Common myeloid progenitor, CD34-positive (primary cell): Measurements from ENCODE around the gene IQGAP3.
A peak's percentile ranks its signal among the peaks of the same experiment; 100 is the strongest.

Experiments
- CTCF ChIA-PET: fragments of 350-600 bp; sonication (Branson Sonifier 250); formaldehyde crosslinking; loops from one replicate; lab custom pipeline; 2021; ENCODE audit warnings: antibody characterized with exemption; lab: Charles Lee
- POLR2A ChIA-PET: fragments of 350-600 bp; sonication (Branson Sonifier 250); formaldehyde crosslinking; loops from one replicate; lab custom pipeline; 2021; ENCODE audit warnings: antibody characterized with exemption; lab: Charles Lee
- DNase-seq, 3 donors: peaks; one replicate each; pipeline versions ENCODE4 v3.0.0 to v3.0.0-alpha.2; 2013
- H3K27ac ChIP-seq, 2 experiments: 1 replicate in 1 of 2; 2 replicates in 1 of 2; pipeline ENCODE4 v1.7.0; 2013; ENCODE audit warnings: inconsistent platforms in 2 of 2, low read length in 2 of 2, mild to moderate bottlenecking in 2 of 2, low read depth in 1 of 2, moderate library complexity in 1 of 2; ENCODE audit not compliant: severe bottlenecking in 2 of 2, insufficient read depth in 1 of 2, poor library complexity in 1 of 2
- H3K27me3 ChIP-seq, 5 experiments: replicated peaks in 2 of 5; 1 replicate in 3 of 5; 2 replicates in 2 of 5; pipeline versions ENCODE4 v1.6.1 to v1.7.0; 2013; ENCODE audit warnings: low read length in 4 of 5, mild to moderate bottlenecking in 2 of 5, moderate library complexity in 2 of 5, inconsistent platforms in 1 of 5; ENCODE audit not compliant: insufficient read depth in 5 of 5, control insufficient read depth in 4 of 5
- H3K36me3 ChIP-seq, 4 experiments: 1 replicate in 2 of 4; 2 replicates in 2 of 4; pipeline versions ENCODE4 v1.6.1 to v1.7.0; 2013; ENCODE audit warnings: low read length in 3 of 4, control low read depth in 1 of 4, mild to moderate bottlenecking in 1 of 4; ENCODE audit not compliant: control insufficient read depth in 4 of 4, insufficient read depth in 4 of 4
- H3K4me1 ChIP-seq, 4 experiments: 1 replicate in 3 of 4; 2 replicates in 1 of 4; pipeline versions ENCODE4 v1.6.1 to v1.7.1; 2013; ENCODE audit warnings: low read length in 3 of 4, mild to moderate bottlenecking in 3 of 4, control low read depth in 1 of 4, inconsistent platforms in 1 of 4, moderate library complexity in 1 of 4; ENCODE audit not compliant: control insufficient read depth in 4 of 4, insufficient read depth in 4 of 4; ENCODE audit errors: control extremely low read depth in 1 of 4
- H3K4me3 ChIP-seq, 7 experiments: 1 replicate in 4 of 7; 2 replicates in 3 of 7; pipeline versions ENCODE4 v1.5.1 to v1.7.0; 2013; ENCODE audit warnings: mild to moderate bottlenecking in 7 of 7, low read length in 6 of 7, moderate library complexity in 6 of 7, inconsistent platforms in 2 of 7, low read depth in 2 of 7, control low read depth in 1 of 7; ENCODE audit not compliant: insufficient read depth in 4 of 7, control insufficient read depth in 1 of 7; ENCODE audit errors: extremely low read depth in 1 of 7
- H3K9me3 ChIP-seq, 5 experiments: 1 replicate in 4 of 5; 2 replicates in 1 of 5; pipeline versions ENCODE4 v1.6.1 to v1.7.1; 2013; ENCODE audit warnings: low read length in 4 of 5, mild to moderate bottlenecking in 2 of 5, inconsistent platforms in 1 of 5, low read depth in 1 of 5, moderate library complexity in 1 of 5; ENCODE audit not compliant: control insufficient read depth in 4 of 5, insufficient read depth in 2 of 5; ENCODE audit errors: control extremely low read depth in 1 of 5
- WGBS: methylation state at CpG from one replicate; pipeline ENCODE4 v1.1.5; 2013; ENCODE audit not compliant: insufficient coverage; 5-methylcytosine and 5-hydroxymethylcytosine counted together

IQGAP3 gene

DNA sequence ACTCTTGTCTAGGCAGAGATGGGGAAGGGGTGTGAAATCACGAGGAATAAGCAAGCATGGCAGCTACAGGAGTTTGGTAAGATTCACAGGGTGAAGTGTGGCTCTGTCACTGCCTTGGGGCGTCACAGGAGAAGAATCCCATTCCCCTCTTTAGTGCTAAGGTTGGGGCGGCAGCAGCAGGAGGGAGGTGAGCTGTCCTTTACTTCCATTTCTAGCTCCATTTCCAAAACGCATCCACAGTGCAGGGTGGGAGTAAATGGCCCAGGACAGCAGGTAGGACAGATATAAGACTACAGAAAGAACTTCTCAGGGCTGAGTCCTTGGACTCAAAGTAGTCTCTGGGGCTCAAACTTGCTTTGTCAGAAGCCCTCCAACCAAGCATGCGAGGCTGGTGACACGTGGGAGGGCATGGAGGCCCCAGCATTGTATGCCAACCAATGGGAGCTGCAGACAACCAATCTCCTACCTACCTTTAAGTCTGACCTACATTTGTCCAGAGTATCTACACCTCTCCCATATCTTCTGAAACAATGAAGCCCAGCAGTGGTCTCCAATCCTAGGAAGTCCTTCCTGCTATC lies 80.3 kb downstream of the IQGAP3 start:
- CTCF ChIA-PET, result interaction anchor here (0.8 to 11.7 kb wide), 9 partner anchors 9 to 117 kb away, joined by 3 to 114 read pairs (median 4); partner anchors contain the start of gene MEF2D

DNA sequence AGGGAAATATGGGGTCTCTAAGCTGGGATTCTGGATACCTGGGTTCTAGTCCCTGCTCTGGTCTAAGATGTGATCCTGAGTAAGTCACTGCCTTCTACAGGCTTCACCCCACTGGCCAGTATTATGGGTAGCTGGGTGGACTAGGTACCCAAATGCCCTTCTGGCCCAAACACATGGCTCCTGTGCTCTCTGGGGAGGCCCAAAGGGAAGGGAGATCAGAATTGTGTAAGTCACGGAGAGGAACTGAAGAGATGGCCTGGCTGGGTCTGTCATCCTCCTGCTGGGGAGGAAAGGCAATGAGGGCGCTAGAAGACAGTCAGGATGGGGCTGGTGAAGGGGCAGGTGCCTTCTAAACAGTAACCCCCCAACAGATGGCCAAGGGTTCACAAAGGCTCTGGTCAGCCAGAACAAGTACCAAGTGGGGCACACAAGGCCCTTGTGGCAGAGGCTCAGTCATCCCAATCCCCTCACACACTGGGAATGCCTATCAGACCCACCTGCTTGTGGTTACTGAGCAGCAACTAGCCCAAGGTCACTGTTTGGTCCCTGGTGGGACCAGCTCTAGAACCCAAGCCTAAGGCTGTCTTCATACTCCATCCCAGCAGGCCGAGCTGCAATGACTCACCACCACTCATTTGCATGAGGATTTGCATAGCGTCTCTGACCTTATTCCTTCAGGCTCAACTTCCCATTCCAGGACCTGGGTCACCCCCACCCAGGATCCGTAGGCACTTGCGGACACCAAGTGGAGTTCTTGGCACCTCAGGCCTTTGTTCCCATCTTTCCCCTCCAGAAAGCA lies 81.0 kb downstream of the IQGAP3 start:
- Histone ChIP-seq H3K4me1 (peaks cover 20 to 90% (median 86%) of the 10 kb centered on the region in 4 experiments), H3K27me3 (no peaks in the 10 kb centered on the region), H3K27ac (peak overlapping the region; percentile 18 to 69), H3K9me3 (no peaks in the 10 kb centered on the region), H3K36me3 (peaks cover 5 to 41% (median 16%) of the 10 kb centered on the region in 4 experiments), H3K4me3 (peak overlapping the region in 4 of 7 experiments; percentile 9 to 50 (median 29))
- 85% methylated on average over 6 of the region's 6 CpGs for WGBS
- POLR2A ChIA-PET, result interaction anchor here (0.7 to 3.0 kb wide), 3 partner anchors 10 to 325 kb away, joined by 3 to 13 read pairs (median 4); partner anchors contain the start of genes MEF2D and SH2D2A
- no peak for DNase-seq
- CTCF ChIA-PET, result interaction anchor here (0.8 to 11.7 kb wide), 13 partner anchors 10 to 121 kb away, joined by 3 to 114 read pairs (median 4); partner anchors contain the start of gene MEF2D

More for the DNA sequence above, 80.3 kb downstream of the IQGAP3 start:
- DNase-seq, result no peak
- no peaks in the 10 kb centered on the region for H3K9me3 ChIP-seq
- WGBS, result 72% methylated on average over 4 of the region's 6 CpGs
- H3K27ac ChIP-seq, result peak overlapping the region; percentile 18 to 69
- POLR2A ChIA-PET, result interaction anchor here (0.7 to 3.0 kb wide), 3 partner anchors 9 to 324 kb away, joined by 3 to 13 read pairs (median 4); partner anchors contain the start of genes MEF2D and SH2D2A
- no peaks in the 10 kb centered on the region for H3K27me3 ChIP-seq
- peaks cover 18 to 96% (median 93%) of the 10 kb centered on the region in 4 experiments for H3K4me1 ChIP-seq
- H3K36me3 ChIP-seq, result peaks cover 5 to 44% (median 16%) of the 10 kb centered on the region in 4 experiments
- peak overlapping the region in 3 of 7 experiments; percentile 9 to 60 (median 20) for H3K4me3 ChIP-seq

DNA sequence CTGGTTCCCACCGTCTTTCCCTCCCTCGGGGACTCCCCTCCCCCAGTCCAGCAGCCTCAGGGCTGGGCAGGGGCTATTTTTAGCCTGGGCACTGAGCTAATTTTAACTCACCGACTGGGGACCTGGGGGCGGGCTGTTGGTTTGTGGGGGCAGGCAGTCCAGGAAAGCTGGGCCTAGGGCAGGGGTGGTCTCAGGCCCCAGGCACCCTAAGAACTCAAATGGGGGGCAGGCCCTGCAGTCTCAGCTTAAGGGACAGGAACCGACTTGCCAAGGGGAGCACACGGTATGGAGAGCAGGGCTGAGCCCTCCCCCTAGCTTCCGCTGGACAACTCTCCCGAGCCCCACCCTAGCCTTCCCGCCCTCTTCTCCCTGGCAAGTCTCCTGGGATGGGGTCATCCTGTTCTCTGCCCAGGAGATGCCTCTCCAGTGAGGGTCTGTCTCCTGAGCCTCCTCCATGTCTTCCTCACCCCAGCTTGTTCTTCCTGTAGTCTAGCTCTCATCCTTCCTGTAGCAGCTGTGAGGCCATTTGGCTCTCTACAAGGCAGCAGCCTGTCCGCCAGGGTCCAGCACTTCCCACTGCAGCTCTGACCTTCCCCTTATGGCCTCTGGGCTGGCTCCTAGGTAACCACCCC lies 81.8 kb downstream of the IQGAP3 start:
- POLR2A ChIA-PET, result interaction anchor here (1.8 to 3.0 kb wide), 2 partner anchors 10 to 11 kb away, joined by 8 to 13 read pairs; partner anchors contain the start of gene MEF2D
- H3K4me1 ChIP-seq, result peaks cover 20 to 81% (median 78%) of the 10 kb centered on the region in 4 experiments
- H3K27ac ChIP-seq, result peak overlapping the region in 1 of 2 experiments; percentile 69
- 36% methylated on average over 7 of the region's 10 CpGs for WGBS
- no peak for DNase-seq
- CTCF ChIA-PET, result interaction anchor here (1.0 to 11.7 kb wide), 9 partner anchors 10 to 122 kb away, joined by 3 to 114 read pairs (median 5); partner anchors contain the start of gene MEF2D
- H3K27me3 ChIP-seq, result no peaks in the 10 kb centered on the region
- peaks cover 5 to 38% (median 12%) of the 10 kb centered on the region in 4 experiments for H3K36me3 ChIP-seq
- peak overlapping the region in 4 of 7 experiments; percentile 8 to 17 (median 14) for H3K4me3 ChIP-seq
- H3K9me3 ChIP-seq, result no peaks in the 10 kb centered on the region

DNA sequence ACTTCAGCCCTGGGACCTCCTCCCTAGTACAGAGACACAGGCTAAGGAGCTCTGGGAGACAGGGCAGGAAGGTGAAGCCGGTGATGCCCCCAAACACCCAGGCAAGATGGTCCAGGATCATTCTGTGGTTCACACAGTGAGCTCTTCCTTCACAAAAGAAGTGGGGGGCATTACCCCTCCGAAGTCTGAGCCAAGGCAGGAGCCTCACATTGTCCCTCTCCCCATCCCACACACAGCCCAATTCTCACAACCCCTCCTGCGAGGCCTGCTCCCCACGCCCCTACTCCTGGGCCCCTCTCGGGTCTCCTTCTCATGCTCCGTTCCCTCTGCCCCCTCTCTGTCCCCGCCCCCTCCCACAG lies 82.5 kb downstream of the IQGAP3 start:
- no peaks in the 10 kb centered on the region for H3K27me3 ChIP-seq
- H3K4me3 ChIP-seq, result peak overlapping the region in 4 of 7 experiments; percentile 8 to 35 (median 14)
- H3K4me1 ChIP-seq, result peaks cover 18 to 79% (median 73%) of the 10 kb centered on the region in 4 experiments
- peaks cover 5 to 39% (median 10%) of the 10 kb centered on the region in 4 experiments for H3K36me3 ChIP-seq
- H3K27ac ChIP-seq, result peak overlapping the region in 1 of 2 experiments; percentile 69
- DNase-seq, result no peak
- ChIA-PET POLR2A (interaction anchor here (1.8 kb wide), 1 partner anchor 11 kb away, joined by 8 read pairs; the partner anchor contains the start of gene MEF2D), CTCF (interaction anchor here (0.8 to 11.7 kb wide), 10 partner anchors 9 to 122 kb away, joined by 3 to 114 read pairs (median 4); partner anchors contain the start of gene MEF2D)
- WGBS, result 36% methylated on average over 4 of the region's 7 CpGs
- no peaks in the 10 kb centered on the region for H3K9me3 ChIP-seq

DNA sequence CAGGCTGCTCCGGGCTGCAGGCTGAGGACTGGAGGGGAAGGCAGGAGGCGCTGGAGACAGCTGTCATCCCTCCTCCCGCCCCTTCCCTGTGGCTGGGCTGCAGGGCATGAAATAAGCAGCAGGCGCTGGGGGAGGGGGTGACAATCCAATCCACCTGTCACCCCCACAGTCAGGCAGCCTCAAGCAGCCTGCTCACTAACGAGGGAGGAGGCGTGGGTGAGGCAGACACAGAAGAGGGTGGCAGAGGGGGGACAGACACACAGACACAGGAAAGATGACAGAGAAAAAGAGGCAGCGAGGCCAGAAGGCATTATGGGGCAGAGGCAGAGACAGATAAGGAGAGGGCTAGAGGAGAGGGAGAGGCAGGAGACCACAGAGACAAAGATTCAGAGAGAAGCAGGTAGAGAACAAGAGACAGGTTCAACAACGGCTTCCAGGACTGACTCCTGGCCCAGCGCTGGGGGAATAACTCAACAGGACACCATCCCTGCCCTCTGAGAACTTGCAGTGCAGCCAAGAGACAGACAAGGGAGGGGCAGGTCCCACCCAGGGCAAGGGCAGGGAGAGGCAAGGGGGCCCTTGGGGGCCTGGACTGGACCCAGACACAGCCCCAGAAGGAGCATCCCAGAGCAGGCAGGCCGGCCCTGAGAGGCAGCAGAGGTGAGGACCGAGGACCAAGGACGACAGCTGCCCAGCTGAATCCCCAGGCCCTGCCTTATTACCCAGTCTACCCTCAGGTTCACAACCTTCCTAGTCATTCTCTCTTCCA lies 83.0 kb downstream of the IQGAP3 start:
- peaks cover 18 to 74% (median 68%) of the 10 kb centered on the region in 4 experiments for H3K4me1 ChIP-seq
- peak in 2 of 3 donors; percentile 74 to 78 for DNase-seq
- WGBS, result 21% methylated on average over 5 of the region's 12 CpGs
- no peaks in the 10 kb centered on the region for H3K9me3 ChIP-seq
- no peaks in the 10 kb centered on the region for H3K27me3 ChIP-seq
- ChIA-PET CTCF (interaction anchor here (0.8 to 11.7 kb wide), 12 partner anchors 8 to 169 kb away, joined by 3 to 114 read pairs (median 3); partner anchors contain the start of gene MEF2D), POLR2A (interaction anchor here (1.3 to 1.8 kb wide), 2 partner anchors 12 to 16 kb away, joined by 6 to 8 read pairs; partner anchors contain the start of gene MEF2D)
- H3K27ac ChIP-seq, result peak overlapping the region in 1 of 2 experiments; percentile 69
- peak overlapping the region in 5 of 7 experiments; percentile 16 to 35 (median 21) for H3K4me3 ChIP-seq
- peaks cover 2 to 34% (median 8%) of the 10 kb centered on the region in 4 experiments for H3K36me3 ChIP-seq
